ENCODE data around the gene PREB.

Gene PREB

GRCh38 chr2:27152102-27152795 lies 17.8 kb upstream of the PREB start:
- DNase-seq: no peak

- no peak for DNase-seq
These were observed 16.3 kb upstream of the PREB start for GRCh38 chr2:27150639-27151230.

GRCh38 chr2:27149570-27150405 lies 15.4 kb upstream of the PREB start:
- DNase-seq: no peak

- no peak for DNase-seq
These were observed 14.5 kb upstream of the PREB start, which contains the start of gene TCF23 for GRCh38 chr2:27148801-27149439. TCF23 (plus strand) TSS chr2:27149004; CDS start chr2:27149134, 130 bp downstream.

- DNase-seq: no peak
These were observed 13.5 kb upstream of the PREB start for GRCh38 chr2:27147935-27148334.

- DNase-seq: no peak
These were observed 11.2 kb upstream of the PREB start for GRCh38 chr2:27145682-27146081.

- no peak for DNase-seq
These were observed 8.8 kb upstream of the PREB start for GRCh38 chr2:27143285-27143684.

- no peak for DNase-seq
These were observed 4.9 kb upstream of the PREB start, which contains the start of gene PRR30 for GRCh38 chr2:27139310-27139709. PRR30 (minus strand) TSS chr2:27139410; CDS start chr2:27138329, 1,081 bp downstream.

- DNase-seq: no peak
These were observed 3.7 kb upstream of the PREB start for GRCh38 chr2:27138111-27138510.

- no peak for DNase-seq
These were observed 3.0 kb upstream of the PREB start for GRCh38 chr2:27137322-27137935.

- no peak for DNase-seq
These were observed 2.3 kb upstream of the PREB start for GRCh38 chr2:27136751-27137150.

GRCh38 chr2:27135478-27135955 lies 1.1 kb upstream of the PREB start:
- no peak for DNase-seq

- DNase-seq: no peak
These were observed 493 bp upstream of the PREB start for GRCh38 chr2:27134781-27135477.

GRCh38 chr2:27133195-27133875 lies 1.1 kb downstream of the PREB start:
- no peak for DNase-seq

- no peak for DNase-seq
These were observed 3.0 kb downstream of the PREB start for GRCh38 chr2:27131429-27131828.

GRCh38 chr2:27130396-27130795 lies 4.0 kb downstream of the PREB start:
- DNase-seq: no peak

- DNase-seq: no peak
These were observed 5.5 kb downstream of the PREB start for GRCh38 chr2:27128668-27129571.

- DNase-seq: no peak
These were observed 6.4 kb downstream of the PREB start for GRCh38 chr2:27127883-27128667.

GRCh38 chr2:27126252-27126710 lies 8.2 kb downstream of the PREB start:
- DNase-seq: no peak
